GM04503 (cell line): ENCODE data around the gene LDLRAP1.

ENCODE experiments used
- DNase-seq: peaks from one replicate; pipeline ENCODE4 v3.0.0-alpha.2; 2012; ENCODE audit warnings: low read depth

The LDLRAP1 gene

DNA sequence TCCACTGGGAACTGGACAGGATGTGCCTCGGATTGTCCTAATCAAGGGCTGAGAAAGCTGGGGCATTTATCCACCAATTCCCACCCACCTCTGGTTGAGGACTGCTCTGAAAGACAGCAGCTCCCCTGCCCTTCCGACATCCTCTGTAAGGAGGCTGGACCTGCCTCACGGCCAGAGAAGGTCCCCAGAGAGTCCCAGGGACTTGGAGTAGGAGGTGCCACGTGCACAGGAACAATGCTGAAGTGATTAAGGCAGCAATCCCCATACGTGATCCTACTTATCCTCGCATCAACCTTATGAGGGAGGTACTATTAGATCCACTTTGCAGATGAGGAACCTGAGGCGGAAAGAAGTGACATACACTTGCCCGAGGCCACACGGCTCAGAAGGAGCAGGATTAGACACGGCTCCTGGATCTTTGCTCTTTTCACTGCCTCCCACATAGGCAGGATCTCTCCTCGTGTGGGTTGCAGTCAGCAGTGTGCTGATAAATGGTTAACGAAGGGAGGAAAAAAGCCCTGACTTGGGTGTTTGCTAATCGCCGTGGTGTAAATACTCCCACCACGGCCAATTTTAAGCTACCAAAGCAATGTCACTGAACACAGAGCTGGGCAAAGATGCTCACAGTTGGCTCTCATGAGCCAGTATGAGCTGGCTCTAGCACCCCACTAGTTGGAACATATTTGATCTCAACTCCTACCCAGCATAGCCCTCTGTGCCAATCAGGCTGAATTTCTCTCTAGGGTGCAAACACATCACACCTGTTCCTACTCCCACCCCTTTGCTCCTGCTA is 18.6 kb upstream of the LDLRAP1 start:
- DNase-seq: no peak

DNA sequence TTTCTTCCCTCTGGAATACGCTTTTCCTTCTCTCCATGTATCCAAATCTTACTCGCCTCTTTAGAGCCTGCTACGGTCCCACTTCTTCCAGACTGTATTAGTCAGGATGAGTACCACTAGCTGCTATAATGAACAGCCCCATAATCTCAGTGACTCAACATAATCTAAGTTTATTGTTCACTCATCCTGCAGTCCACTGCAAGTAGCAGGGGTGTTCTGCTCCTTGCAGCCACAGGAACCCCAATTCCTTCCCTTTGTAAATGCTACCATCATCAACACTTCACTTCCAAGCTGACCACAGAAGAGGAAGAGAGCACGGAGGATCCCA is 18.1 kb upstream of the LDLRAP1 start:
- DNase-seq: no peak

DNA sequence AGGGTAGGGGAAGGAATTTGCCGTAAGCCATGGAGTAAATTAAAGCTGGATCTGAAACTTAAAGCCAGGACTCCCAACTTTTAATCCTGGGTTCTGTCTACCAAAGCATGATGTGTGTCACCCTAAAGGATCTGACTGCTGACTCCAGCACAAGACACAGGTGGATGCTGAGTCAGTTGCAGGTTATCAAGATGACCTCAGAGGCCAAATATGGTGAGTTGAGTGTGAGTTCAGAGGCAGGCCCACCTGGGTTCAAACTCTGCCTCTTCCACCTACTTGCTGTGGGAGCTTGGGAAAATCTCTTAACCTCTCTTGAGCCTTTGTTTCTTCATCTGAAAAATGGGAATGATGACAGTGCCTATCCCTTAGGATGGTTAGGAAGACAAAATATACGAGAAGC is 16.7 kb upstream of the LDLRAP1 start:
- DNase-seq: no peak

DNA sequence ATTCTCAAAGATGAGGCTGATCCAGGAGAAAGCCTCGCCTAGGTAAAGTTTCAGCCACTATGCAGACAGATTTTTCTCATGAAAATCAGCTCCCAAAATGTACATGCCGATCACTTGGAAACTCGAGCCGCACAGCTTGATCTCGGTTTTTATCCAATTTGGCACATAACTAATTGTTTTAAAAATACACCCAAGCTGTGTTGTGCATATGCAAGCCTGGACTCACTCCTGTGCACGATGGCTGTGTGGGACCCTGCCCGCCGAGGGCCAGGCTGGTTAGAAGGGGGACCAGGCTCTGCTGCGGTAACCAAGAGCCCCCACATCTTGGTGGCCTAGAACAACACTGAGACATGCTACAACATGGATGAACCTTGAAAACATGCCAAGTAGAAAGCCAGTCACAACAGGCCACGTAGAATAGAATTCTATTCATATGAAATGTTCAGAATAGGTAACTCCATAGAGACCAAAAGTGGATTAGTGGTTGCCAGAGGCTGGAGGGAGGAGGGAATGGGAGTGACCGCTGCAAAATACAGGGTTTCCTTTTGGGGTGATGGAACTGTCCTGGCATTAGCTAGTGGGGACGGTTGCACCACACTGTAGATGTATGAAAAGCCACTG is 16.1 kb upstream of the LDLRAP1 start:
- DNase-seq: no peak

DNA sequence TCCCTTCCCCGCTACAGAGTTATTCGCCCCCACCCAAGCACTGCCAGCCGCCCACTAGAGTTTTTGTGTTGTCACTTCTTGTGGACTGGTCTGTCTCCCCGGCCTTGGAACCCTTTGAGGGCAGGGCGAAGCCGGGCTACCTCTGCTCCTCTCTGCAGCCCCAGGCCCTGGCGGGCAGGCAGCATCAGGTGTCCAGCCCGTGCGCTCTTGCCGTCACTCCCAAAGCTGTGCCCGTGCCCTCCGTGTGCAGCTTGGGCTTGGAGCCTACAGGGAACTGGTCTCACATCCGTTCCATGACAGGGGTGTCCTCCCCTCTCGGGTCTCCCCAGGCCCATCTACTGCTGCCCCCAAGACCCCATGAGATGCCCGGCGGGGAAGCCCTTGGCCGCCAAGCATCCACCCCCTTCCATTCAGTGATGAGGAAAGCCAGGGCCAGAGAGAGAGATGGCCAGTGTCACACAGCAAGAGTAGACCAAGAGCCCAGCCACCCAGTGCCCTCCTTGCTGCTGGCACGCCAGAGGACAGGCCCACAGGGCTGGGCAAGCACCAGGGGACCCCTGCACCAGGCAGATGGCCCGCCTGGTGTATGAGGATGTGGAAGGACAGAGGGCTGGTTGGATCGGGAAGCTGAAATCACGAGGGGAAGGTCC is 15.3 kb upstream of the LDLRAP1 start:
- no peak for DNase-seq

- DNase-seq: no peak
These were observed 14.4 kb upstream of the LDLRAP1 start for GRCh38 chr1:25528881-25529517.

DNA sequence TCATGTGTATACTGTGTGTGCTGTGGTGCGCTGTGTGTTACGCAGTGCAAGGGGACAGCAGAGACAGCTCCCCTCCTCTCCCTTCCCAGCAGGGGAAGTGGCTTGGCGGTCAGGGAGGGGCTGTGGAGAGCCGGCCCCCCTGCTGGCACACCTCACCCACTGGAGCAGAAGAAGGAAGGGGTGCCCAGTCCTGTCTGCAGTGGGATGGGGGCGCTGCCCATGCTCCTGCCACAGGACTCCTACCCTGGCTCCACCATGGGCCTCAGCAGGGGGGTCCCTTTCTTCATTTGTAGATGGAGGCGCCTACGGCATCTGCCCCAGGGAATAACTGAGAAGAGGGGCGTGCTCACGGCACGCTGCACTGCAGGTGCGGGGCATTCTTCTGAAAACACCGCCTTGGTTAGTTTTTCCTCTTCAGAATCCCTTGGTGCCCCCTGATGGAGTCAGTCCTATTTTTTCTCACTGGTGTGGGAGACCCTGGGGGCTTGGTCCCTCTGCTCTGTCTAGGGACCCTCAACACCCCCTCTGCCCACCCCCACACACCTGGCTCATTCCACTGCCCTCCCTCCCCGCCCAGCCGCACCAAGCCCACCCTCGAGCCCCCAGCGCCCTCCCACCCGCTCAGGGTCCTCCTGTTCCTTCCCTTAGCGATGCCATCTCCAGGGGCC is 13.8 kb upstream of the LDLRAP1 start:
- DNase-seq: no peak

DNA sequence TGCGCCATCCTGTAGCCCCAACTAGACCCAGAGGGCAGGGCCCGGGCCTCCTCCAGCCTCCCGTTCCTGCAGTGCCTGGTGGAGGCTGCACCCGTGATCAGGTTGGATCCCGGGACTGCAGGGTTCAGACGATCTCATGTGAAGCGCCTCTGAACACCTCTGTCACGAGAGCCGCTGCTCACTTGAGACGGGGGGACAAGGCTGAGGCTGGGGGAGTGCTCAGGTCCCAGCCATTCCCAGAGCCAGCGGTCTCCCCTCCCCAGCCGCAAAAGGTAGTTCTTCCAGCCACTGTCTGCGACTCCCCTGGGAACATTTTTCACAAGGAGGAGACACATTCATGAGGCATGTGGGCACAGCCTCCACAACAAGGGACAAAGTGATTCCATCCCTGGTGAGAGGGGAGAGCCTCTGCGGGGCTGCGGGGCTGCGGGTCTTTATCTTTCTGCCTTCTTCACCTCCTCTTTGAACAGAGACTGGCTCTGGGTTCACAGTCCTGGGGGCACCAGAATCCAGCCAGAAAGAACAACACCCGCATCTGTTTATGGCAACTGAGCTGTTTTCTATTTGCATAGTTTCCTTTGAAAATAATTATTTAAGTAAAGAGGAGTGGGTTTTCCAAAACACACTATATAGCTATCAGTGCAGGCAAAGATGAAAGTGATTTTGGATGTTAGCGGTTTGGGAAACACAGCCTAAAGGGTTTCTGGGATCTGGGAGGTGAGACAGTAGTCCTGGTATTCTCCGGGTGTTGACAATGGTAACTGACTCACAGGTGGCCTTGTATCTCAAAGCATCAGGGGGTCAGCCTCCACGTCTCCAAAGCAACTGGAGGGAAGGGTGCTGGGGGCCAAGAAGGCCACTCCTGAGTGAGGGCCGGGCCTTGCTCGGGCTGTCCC is 13.0 kb upstream of the LDLRAP1 start:
- no peak for DNase-seq

GRCh38 chr1:25531082-25531461 is 12.3 kb upstream of the LDLRAP1 start:
- no peak for DNase-seq

DNA sequence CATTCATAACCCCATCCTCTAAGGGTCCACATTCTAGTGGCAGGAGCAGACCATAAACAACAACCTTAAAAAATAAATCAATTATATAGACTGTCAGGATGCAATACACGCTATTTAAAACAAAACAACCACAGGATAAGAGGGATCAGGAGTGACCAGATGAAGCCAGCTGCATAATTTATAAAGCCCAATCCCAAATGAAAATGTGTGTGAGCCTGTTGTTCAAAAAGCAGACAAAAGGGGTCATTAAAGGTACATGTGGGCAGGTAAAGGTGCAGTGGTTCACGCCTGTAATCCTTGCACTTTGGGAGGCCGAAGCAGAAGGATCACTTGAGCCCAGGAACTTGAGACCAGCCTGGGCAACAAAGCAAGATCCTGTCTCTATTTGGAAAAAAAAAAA is 10.4 kb upstream of the LDLRAP1 start:
- no peak for DNase-seq

DNA sequence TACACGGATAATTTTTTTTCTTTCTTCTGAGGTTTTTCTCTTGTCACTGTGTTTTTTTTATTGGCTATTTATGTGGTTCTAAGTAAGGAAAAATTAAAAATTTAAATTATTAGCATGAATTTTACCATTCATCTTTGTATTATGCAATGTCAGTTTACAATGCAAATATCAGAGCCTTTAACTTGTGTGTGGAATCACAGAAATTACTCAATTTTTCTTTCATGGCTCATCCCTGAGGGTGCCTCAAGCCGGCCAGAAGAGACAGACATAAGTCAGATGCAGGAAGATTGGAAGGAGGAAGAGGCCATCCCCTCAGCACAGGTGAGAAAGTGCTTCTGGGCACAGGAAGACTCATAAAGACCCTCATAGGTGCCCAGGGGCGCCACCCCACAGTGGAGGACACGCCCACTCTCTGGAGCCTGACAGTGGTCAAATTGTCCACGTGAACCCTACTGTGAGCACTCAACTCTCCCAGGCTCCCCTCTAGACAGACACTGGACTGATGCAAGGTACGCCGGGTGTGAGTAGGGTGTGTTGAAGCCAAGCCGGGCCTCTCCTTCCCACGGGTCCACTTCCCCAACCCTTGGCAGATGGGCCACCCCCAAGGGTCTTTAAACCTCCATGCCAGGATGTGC is 9.5 kb upstream of the LDLRAP1 start:
- no peak for DNase-seq

DNA sequence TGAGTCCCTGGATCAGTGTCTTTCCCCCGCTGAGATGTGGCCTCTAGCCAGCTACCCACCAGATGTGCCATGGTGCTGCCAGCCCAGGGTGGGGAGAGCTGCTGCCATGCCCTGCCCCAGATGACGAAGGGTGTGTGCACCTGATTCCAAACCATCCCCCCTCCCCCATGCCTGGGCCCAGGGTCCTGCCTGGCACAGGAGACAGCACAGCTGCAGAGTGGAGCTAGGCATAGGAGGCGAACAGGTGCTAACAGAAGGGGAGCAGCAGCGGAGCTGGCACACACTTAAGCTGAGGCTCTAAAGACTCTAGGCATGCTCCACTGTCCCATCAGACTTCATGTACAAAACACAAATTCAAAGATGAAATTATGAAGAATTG is 9.0 kb upstream of the LDLRAP1 start:
- DNase-seq: no peak

- no peak for DNase-seq
These were observed 7.3 kb upstream of the LDLRAP1 start for GRCh38 chr1:25536124-25536523.

GRCh38 chr1:25537153-25537831 is 6.1 kb upstream of the LDLRAP1 start:
- DNase-seq: no peak

DNA sequence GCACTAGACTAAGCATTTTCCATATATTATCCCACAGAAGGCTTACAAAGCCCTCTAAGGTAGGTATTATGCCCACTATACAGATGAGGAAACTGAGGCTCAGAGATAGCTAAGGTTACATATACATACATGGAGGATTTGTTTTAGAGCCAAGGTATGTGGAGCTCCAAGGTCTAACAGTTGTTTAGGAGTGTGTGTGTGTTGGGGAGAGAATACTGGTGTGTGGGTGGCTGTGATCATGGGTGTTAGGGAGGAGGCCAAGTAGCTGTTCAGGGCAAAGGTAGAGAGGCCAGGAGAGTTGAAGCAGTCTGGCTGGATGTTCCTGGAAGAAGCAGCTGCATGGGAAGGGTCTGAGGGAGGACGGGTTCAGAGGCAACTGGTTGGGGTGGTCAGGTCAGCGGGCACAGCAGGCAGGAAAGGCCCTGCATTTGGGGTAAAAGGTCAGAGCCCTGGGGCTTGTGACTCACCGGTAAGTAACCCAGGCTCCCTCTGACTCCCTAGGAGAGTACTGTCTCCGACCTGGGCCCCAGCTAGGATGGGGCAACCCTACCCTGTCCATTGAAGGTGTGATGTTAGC is 5.1 kb upstream of the LDLRAP1 start:
- DNase-seq: no peak

DNA sequence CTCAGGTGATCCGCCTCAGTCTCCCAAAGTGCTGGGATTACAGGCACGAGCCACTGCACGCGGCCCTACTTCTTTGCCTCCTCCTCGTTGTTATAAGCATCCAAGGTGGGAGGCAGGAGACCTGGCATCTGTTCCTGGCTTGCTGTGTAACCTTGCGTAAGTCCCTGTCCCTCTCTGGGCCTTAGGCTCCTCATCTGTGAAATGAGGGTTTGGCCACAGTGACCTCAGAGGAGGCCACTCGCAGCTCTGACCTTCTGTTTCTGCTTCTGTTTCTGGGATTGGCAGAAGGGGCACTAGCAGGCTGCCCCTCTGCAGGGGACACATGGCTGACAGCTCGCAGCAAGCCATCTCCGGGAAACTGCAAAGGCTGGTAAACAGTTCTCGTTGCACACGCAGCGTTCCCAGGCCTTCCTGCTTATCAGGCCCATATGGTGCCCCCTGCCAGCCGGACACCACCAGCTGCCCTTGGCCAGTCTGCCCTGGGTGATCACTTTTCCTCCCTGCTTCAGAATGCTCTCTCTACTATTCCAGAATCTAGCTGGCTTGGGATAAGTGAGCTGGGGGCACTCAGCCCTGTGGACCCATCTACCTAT is 2.6 kb upstream of the LDLRAP1 start:
- DNase-seq: no peak

DNA sequence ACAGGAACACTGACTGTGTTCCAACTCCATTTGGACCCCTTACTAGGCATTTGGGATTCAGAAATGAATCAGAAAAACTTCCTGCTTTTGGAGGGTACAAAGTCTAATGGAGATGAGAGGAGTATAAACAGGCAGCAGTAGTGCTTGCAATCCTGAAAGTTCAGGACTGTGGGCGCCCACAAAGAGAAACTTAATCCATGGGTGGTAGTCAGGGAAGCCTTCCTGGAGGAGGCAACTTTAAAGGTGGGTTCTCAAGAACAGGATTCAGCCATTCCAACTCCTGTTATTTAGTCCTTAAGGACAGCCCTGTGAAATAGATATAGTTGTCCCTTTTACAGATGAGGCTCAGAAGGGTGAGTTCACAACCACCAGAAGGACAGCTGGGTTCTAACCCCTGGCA is 2.0 kb upstream of the LDLRAP1 start:
- no peak for DNase-seq

DNA sequence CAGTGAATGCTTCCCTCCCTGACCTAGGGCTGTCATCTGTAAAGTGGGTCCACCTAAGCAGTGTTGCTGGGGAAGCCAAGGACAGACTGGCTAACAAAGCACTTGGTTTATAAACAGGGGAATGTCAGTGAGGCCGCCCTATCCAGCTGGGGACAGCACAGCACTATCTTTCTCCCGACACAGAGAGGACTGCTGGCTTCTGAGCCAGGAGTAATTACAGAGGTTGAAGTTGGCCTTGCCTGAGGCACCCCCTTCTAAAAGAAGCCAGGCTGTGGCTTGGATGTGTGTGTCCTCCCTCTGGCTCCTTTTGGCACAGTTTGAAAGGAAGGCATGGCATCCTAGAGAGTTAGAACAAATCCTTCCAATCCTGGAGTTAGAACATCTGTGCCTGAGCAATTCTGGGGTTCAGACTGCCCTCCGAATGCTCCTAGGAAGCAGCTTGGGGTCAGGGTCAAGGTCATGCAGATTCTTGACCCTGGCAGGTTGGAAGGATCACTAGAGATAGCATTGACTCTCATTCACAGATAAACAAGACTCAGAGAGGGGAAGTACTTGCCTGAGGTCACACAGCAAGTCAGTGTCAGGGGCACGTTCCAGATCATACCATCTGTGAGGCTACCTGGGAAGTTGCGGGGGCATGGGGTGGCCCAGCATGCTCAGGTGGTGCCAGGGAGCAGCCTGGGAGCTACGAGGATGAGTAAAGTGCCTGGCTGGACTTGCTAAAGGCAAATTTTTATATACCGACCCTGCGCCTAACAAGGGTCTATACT is 1.3 kb upstream of the LDLRAP1 start:
- DNase-seq: no peak

GRCh38 chr1:25543005-25543424 is 391 bp upstream of the LDLRAP1 start:
- no peak for DNase-seq
